ENCODE measurements around the gene SUPT7L. TPM values are rescaled to one million over a fixed set of nuclear protein-coding genes. Genes with fewer than 3 reads are reported as not detected.

The SUPT7L gene
- total and polyA plus RNA-seq, 2 of the 13 experiments (the other 11 are each of a cell fraction or from before 2014, with no cell fraction given) = 32.9 to 77.5 TPM

DNA sequence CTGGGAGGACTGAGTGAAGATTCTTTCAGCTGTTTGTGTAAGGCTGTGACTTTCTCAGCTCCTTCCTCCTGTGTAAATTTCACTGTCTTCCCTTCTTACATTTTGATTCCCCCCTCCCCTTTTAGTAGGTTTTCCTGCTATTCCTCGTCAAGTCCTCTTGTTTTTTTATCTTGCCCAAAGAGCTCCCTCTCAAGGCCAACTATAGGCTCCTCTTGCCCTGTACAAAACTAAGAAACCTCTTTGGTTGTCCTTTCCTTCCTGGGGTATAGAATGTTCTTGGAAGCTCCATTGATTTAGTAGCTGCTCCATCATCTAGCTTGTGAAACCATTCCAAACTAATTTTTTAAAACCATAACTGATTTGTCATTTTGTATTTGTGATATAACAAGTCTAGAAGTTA, 41.9 kb downstream of the SUPT7L start (continued):
- TF ChIP-seq, protein P1, sequence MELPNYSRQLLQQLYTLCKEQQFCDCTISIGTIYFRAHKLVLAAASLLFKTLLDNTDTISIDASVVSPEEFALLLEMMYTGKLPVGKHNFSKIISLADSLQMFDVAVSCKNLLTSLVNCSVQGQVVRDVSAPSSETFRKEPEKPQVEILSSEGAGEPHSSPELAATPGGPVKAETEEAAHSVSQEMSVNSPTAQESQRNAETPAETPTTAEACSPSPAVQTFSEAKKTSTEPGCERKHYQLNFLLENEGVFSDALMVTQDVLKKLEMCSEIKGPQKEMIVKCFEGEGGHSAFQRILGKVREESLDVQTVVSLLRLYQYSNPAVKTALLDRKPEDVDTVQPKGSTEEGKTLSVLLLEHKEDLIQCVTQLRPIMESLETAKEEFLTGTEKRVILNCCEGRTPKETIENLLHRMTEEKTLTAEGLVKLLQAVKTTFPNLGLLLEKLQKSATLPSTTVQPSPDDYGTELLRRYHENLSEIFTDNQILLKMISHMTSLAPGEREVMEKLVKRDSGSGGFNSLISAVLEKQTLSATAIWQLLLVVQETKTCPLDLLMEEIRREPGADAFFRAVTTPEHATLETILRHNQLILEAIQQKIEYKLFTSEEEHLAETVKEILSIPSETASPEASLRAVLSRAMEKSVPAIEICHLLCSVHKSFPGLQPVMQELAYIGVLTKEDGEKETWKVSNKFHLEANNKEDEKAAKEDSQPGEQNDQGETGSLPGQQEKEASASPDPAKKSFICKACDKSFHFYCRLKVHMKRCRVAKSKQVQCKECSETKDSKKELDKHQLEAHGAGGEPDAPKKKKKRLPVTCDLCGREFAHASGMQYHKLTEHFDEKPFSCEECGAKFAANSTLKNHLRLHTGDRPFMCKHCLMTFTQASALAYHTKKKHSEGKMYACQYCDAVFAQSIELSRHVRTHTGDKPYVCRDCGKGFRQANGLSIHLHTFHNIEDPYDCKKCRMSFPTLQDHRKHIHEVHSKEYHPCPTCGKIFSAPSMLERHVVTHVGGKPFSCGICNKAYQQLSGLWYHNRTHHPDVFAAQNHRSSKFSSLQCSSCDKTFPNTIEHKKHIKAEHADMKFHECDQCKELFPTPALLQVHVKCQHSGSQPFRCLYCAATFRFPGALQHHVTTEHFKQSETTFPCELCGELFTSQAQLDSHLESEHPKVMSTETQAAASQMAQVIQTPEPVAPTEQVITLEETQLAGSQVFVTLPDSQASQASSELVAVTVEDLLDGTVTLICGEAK (IDR thresholded peaks at IDR 0.05) = no peak
- TF ChIP-seq, protein P1 (CRISPR knock-in tag; IDR thresholded peaks at IDR 0.05) = no peak
- TF ChIP-seq, protein P2, sequence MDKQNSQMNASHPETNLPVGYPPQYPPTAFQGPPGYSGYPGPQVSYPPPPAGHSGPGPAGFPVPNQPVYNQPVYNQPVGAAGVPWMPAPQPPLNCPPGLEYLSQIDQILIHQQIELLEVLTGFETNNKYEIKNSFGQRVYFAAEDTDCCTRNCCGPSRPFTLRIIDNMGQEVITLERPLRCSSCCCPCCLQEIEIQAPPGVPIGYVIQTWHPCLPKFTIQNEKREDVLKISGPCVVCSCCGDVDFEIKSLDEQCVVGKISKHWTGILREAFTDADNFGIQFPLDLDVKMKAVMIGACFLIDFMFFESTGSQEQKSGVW (CRISPR knock-in tag; IDR thresholded peaks at IDR 0.05; ENCODE audit: borderline replicate concordance) = no peak
- TF ChIP-seq, protein P3, sequence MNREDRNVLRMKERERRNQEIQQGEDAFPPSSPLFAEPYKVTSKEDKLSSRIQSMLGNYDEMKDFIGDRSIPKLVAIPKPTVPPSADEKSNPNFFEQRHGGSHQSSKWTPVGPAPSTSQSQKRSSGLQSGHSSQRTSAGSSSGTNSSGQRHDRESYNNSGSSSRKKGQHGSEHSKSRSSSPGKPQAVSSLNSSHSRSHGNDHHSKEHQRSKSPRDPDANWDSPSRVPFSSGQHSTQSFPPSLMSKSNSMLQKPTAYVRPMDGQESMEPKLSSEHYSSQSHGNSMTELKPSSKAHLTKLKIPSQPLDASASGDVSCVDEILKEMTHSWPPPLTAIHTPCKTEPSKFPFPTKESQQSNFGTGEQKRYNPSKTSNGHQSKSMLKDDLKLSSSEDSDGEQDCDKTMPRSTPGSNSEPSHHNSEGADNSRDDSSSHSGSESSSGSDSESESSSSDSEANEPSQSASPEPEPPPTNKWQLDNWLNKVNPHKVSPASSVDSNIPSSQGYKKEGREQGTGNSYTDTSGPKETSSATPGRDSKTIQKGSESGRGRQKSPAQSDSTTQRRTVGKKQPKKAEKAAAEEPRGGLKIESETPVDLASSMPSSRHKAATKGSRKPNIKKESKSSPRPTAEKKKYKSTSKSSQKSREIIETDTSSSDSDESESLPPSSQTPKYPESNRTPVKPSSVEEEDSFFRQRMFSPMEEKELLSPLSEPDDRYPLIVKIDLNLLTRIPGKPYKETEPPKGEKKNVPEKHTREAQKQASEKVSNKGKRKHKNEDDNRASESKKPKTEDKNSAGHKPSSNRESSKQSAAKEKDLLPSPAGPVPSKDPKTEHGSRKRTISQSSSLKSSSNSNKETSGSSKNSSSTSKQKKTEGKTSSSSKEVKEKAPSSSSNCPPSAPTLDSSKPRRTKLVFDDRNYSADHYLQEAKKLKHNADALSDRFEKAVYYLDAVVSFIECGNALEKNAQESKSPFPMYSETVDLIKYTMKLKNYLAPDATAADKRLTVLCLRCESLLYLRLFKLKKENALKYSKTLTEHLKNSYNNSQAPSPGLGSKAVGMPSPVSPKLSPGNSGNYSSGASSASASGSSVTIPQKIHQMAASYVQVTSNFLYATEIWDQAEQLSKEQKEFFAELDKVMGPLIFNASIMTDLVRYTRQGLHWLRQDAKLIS (CRISPR knock-in tag; IDR thresholded peaks at IDR 0.05) = no peak
- TF ChIP-seq, protein P4, sequence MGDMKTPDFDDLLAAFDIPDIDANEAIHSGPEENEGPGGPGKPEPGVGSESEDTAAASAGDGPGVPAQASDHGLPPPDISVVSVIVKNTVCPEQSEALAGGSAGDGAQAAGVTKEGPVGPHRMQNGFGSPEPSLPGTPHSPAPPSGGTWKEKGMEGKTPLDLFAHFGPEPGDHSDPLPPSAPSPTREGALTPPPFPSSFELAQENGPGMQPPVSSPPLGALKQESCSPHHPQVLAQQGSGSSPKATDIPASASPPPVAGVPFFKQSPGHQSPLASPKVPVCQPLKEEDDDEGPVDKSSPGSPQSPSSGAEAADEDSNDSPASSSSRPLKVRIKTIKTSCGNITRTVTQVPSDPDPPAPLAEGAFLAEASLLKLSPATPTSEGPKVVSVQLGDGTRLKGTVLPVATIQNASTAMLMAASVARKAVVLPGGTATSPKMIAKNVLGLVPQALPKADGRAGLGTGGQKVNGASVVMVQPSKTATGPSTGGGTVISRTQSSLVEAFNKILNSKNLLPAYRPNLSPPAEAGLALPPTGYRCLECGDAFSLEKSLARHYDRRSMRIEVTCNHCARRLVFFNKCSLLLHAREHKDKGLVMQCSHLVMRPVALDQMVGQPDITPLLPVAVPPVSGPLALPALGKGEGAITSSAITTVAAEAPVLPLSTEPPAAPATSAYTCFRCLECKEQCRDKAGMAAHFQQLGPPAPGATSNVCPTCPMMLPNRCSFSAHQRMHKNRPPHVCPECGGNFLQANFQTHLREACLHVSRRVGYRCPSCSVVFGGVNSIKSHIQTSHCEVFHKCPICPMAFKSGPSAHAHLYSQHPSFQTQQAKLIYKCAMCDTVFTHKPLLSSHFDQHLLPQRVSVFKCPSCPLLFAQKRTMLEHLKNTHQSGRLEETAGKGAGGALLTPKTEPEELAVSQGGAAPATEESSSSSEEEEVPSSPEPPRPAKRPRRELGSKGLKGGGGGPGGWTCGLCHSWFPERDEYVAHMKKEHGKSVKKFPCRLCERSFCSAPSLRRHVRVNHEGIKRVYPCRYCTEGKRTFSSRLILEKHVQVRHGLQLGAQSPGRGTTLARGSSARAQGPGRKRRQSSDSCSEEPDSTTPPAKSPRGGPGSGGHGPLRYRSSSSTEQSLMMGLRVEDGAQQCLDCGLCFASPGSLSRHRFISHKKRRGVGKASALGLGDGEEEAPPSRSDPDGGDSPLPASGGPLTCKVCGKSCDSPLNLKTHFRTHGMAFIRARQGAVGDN (CRISPR knock-in tag; IDR thresholded peaks at IDR 0.05) = no peak
- TF ChIP-seq AGO1 (IDR thresholded peaks at IDR 0.05; ENCODE audit: low read depth, low read length, poor library complexity, severe bottlenecking) = no peak
